Heart right ventricle (tissue), 16 donors: ENCODE data around the gene MACROD2. TPM values are rescaled to one million over a fixed set of nuclear protein-coding genes. Genes with fewer than 3 reads are reported as not detected.

Source experiments
- ATAC-seq, 8 donors: fragments of 200-7000 bp; cut with Tn5 transposase; one replicate each; pipeline ENCODE4 v1.9.1; 2020; ENCODE audit warnings: mild to moderate bottlenecking in 8 of 8, moderate library complexity in 8 of 8, moderate number of reproducible peaks in 1 of 8
- DNase-seq, 2 donors: peaks; one replicate each; pipeline ENCODE4 v3.0.0-alpha.2; 2020
- H3K27ac ChIP-seq, 10 donors: fragments of 200-600 bp; sonication (generic) in 2 of 10; one replicate each; pipeline versions ENCODE4 v1.5.0 to v1.8.0; 2020 to 2022; ENCODE audit warnings: mild to moderate bottlenecking in 3 of 10
- H3K27me3 ChIP-seq, 7 donors: fragments of 200-600 bp; one replicate each; pipeline ENCODE4 v1.8.0; 2021 to 2022; ENCODE audit warnings: mild to moderate bottlenecking in 2 of 7
- H3K36me3 ChIP-seq, 9 donors: fragments of 200-600 bp; sonication (generic) in 1 of 9; one replicate each; pipeline versions ENCODE4 v1.5.0 to v1.8.0; 2020 to 2022; ENCODE audit warnings: mild to moderate bottlenecking in 2 of 9
- H3K4me1 ChIP-seq, 9 donors: fragments of 200-600 bp; sonication (generic) in 1 of 9; one replicate each; pipeline versions ENCODE4 v1.5.0 to v1.8.0; 2020 to 2022; ENCODE audit warnings: mild to moderate bottlenecking in 4 of 9
- H3K4me3 ChIP-seq, 10 donors: fragments of 200-600 bp; sonication (generic) in 2 of 10; one replicate each; pipeline versions ENCODE4 v1.5.0 to v1.8.0; 2020 to 2022; ENCODE audit warnings: mild to moderate bottlenecking in 7 of 10, moderate library complexity in 2 of 10
- H3K9me3 ChIP-seq, 11 donors: fragments of 200-600 bp in 10 of 11; sonication (generic) in 2 of 11; one replicate each; pipeline versions ENCODE4 v1.5.0 to v1.8.0; 2013 to 2022; ENCODE audit warnings: mild to moderate bottlenecking in 2 of 11, control low read depth in 1 of 11, moderate library complexity in 1 of 11
- CTCF ChIP-seq, 9 donors: fragments of 200-600 bp; sonication (generic) in 2 of 9; IDR thresholded peaks; one replicate each; pipeline versions ENCODE4 v1.5.0 to v1.8.0; 2021 to 2022; ENCODE audit warnings: antibody characterized with exemption in 9 of 9, mild to moderate bottlenecking in 5 of 9, moderate library complexity in 1 of 9
- WGBS, 2 donors: extraction: QIAGEN DNeasy Blood & Tissue Kit; methylation state at CpG; one replicate each; pipeline ENCODE4 v1.1.7; 2013; ENCODE audit warnings: inconsistent platforms in 1 of 2; 5-methylcytosine and 5-hydroxymethylcytosine counted together
- intact Hi-C, 10 donors: fragments of 100-400 bp; cut with DNase I; formaldehyde crosslinking; loops; one replicate each; pipeline versions ENCODE4 v1.11.1 to v1.14.2; 2022
- polyA plus RNA-seq, 2 donors: library from polyadenylated mRNA; stranded (reverse); fragments of 200-250 nt; gene quantifications; one replicate each; pipeline ENCODE4 v1.2.3, GENCODE V29; 2013
- total RNA-seq, 10 donors: library from RNA; stranded (reverse); fragmentation: NEBNext Ultra II Directional in 3 of 10; extraction: Animal tissue kit (Norgen Biotek cat#: 25700) in 3 of 10; gene quantifications; one replicate each; pipeline versions ENCODE4 v1.2.1 to v1.2.4, GENCODE V29; 2021 to 2023
- donor health status: Arrhythmogenic right ventricular cardiomyopathy.
- donor health status: ischemic (EF 13 %, LVEDD 7.1; RV severe dilation, severe dysfunction).
- donor health status: healthy with polysubstance abuse.
- donor health status: DM: no; HTN: yes; CAD: no.
- donor health status: DM: no; HTN: no; CAD: no.
- donor health status: ischemic (EF 25% LVEDD 6.9; RV normal size, moderate dysfunction).
- donor health status: ischemic (EF 25% LVEDD 5.7; RV mildly dilated, moderate dysfunction).
- donor health status: healthy.
- donor health status: DM: yes; HTN: yes; CAD: no.
- donor health status: Ischemic cardiomyopathy.
- donor health status: ischemic (EF 35%, LVEDD 5.7; RV mildly dilated, moderate dysfunction).
- donor health status: nonischemic (EF 11% LVEDD 7.7; RV severe dilation, severe dysfunction).
- donor health status: DM: yes; HTN: yes; CAD: no.
- donor health status: PGD.
- donor health status: ischemic (EF 29% LVEDD 5.4; RV normal size, mild dysfunction).
- donor health status: nonischemic (EF 23%, LVEDD 6.1; RV moderate dilation, normal function).

MACROD2 gene
- total and polyA plus RNA-seq, 12 donors = 0.28 to 6.4 (median 4.1) TPM

GRCh38 chr20:15710636-15711035 is 1715.3 kb downstream of the MACROD2 start:
- ATAC-seq (no peak), DNase-seq (no peak)
- Histone ChIP-seq H3K9me3 (no peaks in the 10 kb centered on the region), H3K4me3 (no peak overlapping the region), H3K4me1 (no peaks in the 10 kb centered on the region), H3K27me3 (peaks cover 0 to 4% (median 0%) of the 10 kb centered on the region in 7 donors), H3K36me3 (no peaks in the 10 kb centered on the region), H3K27ac (no peak overlapping the region)
- intact Hi-C loops = loop anchor here in 1 of 10 donors (10.0 kb wide), 1 partner anchor 764 kb away; no protein-coding TSS in a partner anchor
- no peak for TF ChIP-seq CTCF (IDR thresholded peaks at IDR 0.05)
- WGBS, 2 donors = 59 to 71% methylated on average over 5 of the region's 5 CpGs

- whole genome bisulfite sequencing, 2 donors = 88 to 90% methylated on average over 7 of the region's 7 CpGs
- DNase-seq = no peak
- Histone ChIP-seq H3K27me3 (peaks cover 0 to 4% (median 0%) of the 10 kb centered on the region in 7 donors), H3K4me3 (no peak overlapping the region), H3K36me3 (no peaks in the 10 kb centered on the region), H3K9me3 (no peaks in the 10 kb centered on the region), H3K27ac (no peak overlapping the region), H3K4me1 (no peaks in the 10 kb centered on the region)
- intact Hi-C loops = loop anchor here in 1 of 10 donors (10.0 kb wide), 1 partner anchor 764 kb away; no protein-coding TSS in a partner anchor
- no peak for ATAC-seq
- TF ChIP-seq CTCF (IDR thresholded peaks at IDR 0.05) = no peak
Observed at GRCh38 chr20:15711177-15711576, 1715.9 kb downstream of the MACROD2 start.

- Histone ChIP-seq H3K4me1 (no peaks in the 10 kb centered on the region), H3K4me3 (no peak overlapping the region), H3K27ac (no peak overlapping the region), H3K27me3 (peaks cover 0 to under 1% (median 0%) of the 10 kb centered on the region in 7 donors), H3K9me3 (no peaks in the 10 kb centered on the region), H3K36me3 (no peaks in the 10 kb centered on the region)
- TF ChIP-seq CTCF (IDR thresholded peaks at IDR 0.05) = no peak
- WGBS, 2 donors = 64 to 68% methylated on average over 5 of the region's 5 CpGs
- intact Hi-C loops = loop anchor here in 1 of 10 donors (10.0 kb wide), 1 partner anchor 759 kb away; no protein-coding TSS in a partner anchor
- no peak for DNase-seq
- ATAC-seq = no peak
Observed at GRCh38 chr20:15716256-15716655, 1720.9 kb downstream of the MACROD2 start.

GRCh38 chr20:15726416-15726815 is 1731.1 kb downstream of the MACROD2 start:
- whole genome bisulfite sequencing, 2 donors = 93 to 94% methylated on average over 1 of the region's 1 CpG

More at GRCh38 chr20:15726416-15726815, 1731.1 kb downstream of the MACROD2 start:
- intact Hi-C loops = no loop called here
- H3K27me3 ChIP-seq = no peaks in the 10 kb centered on the region
- H3K27ac ChIP-seq = no peak overlapping the region
- no peaks in the 10 kb centered on the region for H3K4me1 ChIP-seq
- no peak for ATAC-seq
- no peak for TF ChIP-seq CTCF (IDR thresholded peaks at IDR 0.05)
- H3K4me3 ChIP-seq = no peak overlapping the region
- DNase-seq = no peak
- H3K9me3 ChIP-seq = peaks cover 0 to 24% (median 9%) of the 10 kb centered on the region in 11 donors
- H3K36me3 ChIP-seq = no peaks in the 10 kb centered on the region
